Gastroesophageal sphincter (tissue), 3 donors: ENCODE results near the gene TNFAIP3.

Experiments
- EP300 ChIP-seq: sonication (generic); formaldehyde crosslinking; IDR thresholded peaks from one replicate; pipeline ENCODE4 v1.6.1; 2017; ENCODE audit warnings: antibody characterized with exemption, mild to moderate bottlenecking
- POLR2AphosphoS5 ChIP-seq: sonication (generic); formaldehyde crosslinking; IDR thresholded peaks from one replicate; pipeline ENCODE4 v1.6.1; 2017; ENCODE audit warnings: antibody characterized with exemption
- TF ChIP-seq, protein P1 (sequence below), 4 experiments: fragments of 200-600 bp in 2 of 4; fragments of 450-650 bp in 2 of 4; sonication (generic) in 1 of 4; IDR thresholded peaks; one replicate each; pipeline ENCODE4 v1.5.1; 2017 to 2019; ENCODE audit warnings: antibody characterized with exemption in 4 of 4, mild to moderate bottlenecking in 2 of 4, moderate library complexity in 2 of 4

DNA sequence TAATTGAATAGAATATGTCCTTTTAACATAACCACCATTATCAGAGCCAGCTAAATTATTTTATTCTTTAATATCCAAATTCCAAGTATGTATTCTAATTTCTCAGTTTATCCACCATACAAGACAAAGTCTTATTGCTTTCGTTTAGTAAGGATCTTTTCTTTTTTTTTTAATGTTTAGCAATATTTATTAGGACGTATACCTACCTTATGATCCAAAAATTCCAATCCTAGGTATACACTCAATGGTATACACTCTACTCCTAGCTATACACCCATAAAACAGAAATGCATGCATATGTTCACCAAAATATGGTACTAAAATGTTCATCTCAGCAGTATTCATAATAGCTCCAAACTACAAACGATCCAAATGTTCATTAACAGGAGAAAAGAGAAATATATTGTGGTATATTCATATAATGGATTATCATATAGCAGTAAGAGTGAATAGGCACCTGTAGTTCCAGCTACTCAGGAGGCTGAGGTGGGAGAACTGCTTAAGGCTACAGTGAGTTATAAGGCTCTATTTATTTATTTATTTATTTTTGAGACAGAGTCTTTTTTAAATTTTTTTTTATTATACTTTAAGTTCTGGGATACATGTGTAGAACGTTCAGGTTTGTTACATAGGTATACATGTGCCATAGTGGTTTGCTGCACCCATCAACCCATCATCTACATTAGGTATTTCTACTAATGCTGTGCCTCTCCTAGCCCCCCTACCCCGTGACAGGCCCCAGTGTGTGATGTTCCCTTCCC, 17.3 kb downstream of the TNFAIP3 start:
- TF ChIP-seq, protein P1, sequence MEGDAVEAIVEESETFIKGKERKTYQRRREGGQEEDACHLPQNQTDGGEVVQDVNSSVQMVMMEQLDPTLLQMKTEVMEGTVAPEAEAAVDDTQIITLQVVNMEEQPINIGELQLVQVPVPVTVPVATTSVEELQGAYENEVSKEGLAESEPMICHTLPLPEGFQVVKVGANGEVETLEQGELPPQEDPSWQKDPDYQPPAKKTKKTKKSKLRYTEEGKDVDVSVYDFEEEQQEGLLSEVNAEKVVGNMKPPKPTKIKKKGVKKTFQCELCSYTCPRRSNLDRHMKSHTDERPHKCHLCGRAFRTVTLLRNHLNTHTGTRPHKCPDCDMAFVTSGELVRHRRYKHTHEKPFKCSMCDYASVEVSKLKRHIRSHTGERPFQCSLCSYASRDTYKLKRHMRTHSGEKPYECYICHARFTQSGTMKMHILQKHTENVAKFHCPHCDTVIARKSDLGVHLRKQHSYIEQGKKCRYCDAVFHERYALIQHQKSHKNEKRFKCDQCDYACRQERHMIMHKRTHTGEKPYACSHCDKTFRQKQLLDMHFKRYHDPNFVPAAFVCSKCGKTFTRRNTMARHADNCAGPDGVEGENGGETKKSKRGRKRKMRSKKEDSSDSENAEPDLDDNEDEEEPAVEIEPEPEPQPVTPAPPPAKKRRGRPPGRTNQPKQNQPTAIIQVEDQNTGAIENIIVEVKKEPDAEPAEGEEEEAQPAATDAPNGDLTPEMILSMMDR (IDR thresholded peaks at IDR 0.05), result no peak
- TF ChIP-seq POLR2AphosphoS5 (no peak), EP300 (no peak)
